T-helper 9 cell (primary cell): Measurements from ENCODE around the gene MRAS.
"Not testable (repeated sequence)": the region's sequence is repeated elsewhere in the genome, so short reads cannot be mapped to it uniquely, and the experiment has no call there.

Source experiments
- DNase-seq: peaks from one replicate; pipeline ENCODE4 v3.0.0-alpha.2; 2020

MRAS gene

GRCh38 chr3:138450704-138451424 is 102.5 kb downstream of the MRAS start:
- DNase-seq = no peak

GRCh38 chr3:138451595-138452162 is 103.3 kb downstream of the MRAS start:
- DNase-seq = no peak

- DNase-seq = no peak
Observed at GRCh38 chr3:138452436-138452835, 104.1 kb downstream of the MRAS start.

- not testable (repeated sequence) for DNase-seq
Observed at GRCh38 chr3:138453940-138454339, 105.6 kb downstream of the MRAS start.
